K562 (cell line): ENCODE data around the gene PHF1. TPM values are rescaled to one million over a fixed set of nuclear protein-coding genes. Genes with fewer than 3 reads are reported as not detected.

Source experiments
- ATAC-seq: fragments of 200-7000 bp; cut with Tn5 transposase; 3 replicates; pipeline ENCODE4 v1.9.1; 2020; ENCODE audit warnings: moderate library complexity
- BruUV-seq: library from RNA; stranded (reverse); fragments of 400-500 nt; replicated peaks from 2 replicates; lab custom pipeline; 2021; lab: Mats Ljungman, UMichigan
- CTCF ChIA-PET: fragments of 300-600 bp; formaldehyde crosslinking; extraction: SDS; loops from one replicate; lab custom pipeline; 2021; ENCODE audit warnings: low intra/inter-chr PET ratio; lab: Yijun Ruan, JAX
- POLR2A ChIA-PET: fragments of 300-600, 350-650 bp; sonication (Branson Sonifier 250); formaldehyde crosslinking; extraction: SDS; loops from one replicate; lab custom pipeline; 2021; ENCODE audit warnings: antibody characterized with exemption, inconsistent platforms; lab: Yijun Ruan, JAX
- DNase-seq, 4 experiments: peaks; one replicate each; pipeline versions ENCODE4 v3.0.0 to v3.0.0-alpha.2; 2011 to 2018; ENCODE audit warnings: low spot score in 3 of 4, mixed read lengths in 3 of 4; ENCODE audit errors: extremely low read depth in 1 of 4
- FAIRE-seq: peaks from 2 replicates; lab custom pipeline; 2011; peaks lifted over from hg19 to GRCh38; lab: Jason Lieb, UNC
- H2AFZ ChIP-seq: 2 replicates; pipeline ENCODE4 v1.6.0; 2011; ENCODE audit warnings: low read depth, low read length, control low read depth, inconsistent platforms
- H3K27ac ChIP-seq: fragments of 200-600 bp; 3 replicates; pipeline ENCODE4 v1.8.0; 2011; ENCODE audit warnings: low read depth, mild to moderate bottlenecking, control low read depth, inconsistent platforms, low read length, moderate library complexity, mixed read lengths; ENCODE audit errors: extremely low read depth
- H3K27me3 ChIP-seq, 2 experiments: fragments of 300-600 bp in 1 of 2; 2 replicates in 1 of 2; 3 replicates in 1 of 2; pipeline versions ENCODE4 v1.6.0 to v1.8.0; 2011; ENCODE audit warnings: inconsistent platforms in 2 of 2, low read length in 2 of 2, mild to moderate bottlenecking in 1 of 2, mixed read lengths in 1 of 2, moderate library complexity in 1 of 2; ENCODE audit not compliant: control insufficient read depth in 2 of 2, insufficient read depth in 2 of 2
- H3K36me3 ChIP-seq: fragments of 300-600 bp; 3 replicates; pipeline ENCODE4 v1.8.0; 2011; ENCODE audit warnings: mild to moderate bottlenecking, low read length, inconsistent platforms; ENCODE audit not compliant: control insufficient read depth, insufficient read depth
- H3K4me1 ChIP-seq, 2 experiments: fragments of 200-600 bp in 1 of 2; replicated peaks in 1 of 2; 2 replicates in 1 of 2; 3 replicates in 1 of 2; pipeline versions ENCODE4 v1.5.1 to v1.8.0; 2011; ENCODE audit warnings: inconsistent platforms in 2 of 2, low read length in 2 of 2, mild to moderate bottlenecking in 1 of 2, mixed read lengths in 1 of 2, moderate library complexity in 1 of 2; ENCODE audit not compliant: control insufficient read depth in 2 of 2, insufficient read depth in 2 of 2
- H3K4me2 ChIP-seq: 2 replicates; pipeline ENCODE4 v1.6.1; 2011; ENCODE audit warnings: low read length, control low read depth, inconsistent platforms, mixed read lengths; ENCODE audit not compliant: insufficient read depth
- H3K4me3 ChIP-seq: fragments of 200-600 bp; sonication (generic), shearing (Covaris generic); 2 replicates; pipeline ENCODE4 v1.5.1; 2016; ENCODE audit warnings: control low read depth, inconsistent platforms
- H3K79me2 ChIP-seq: fragments of 200-600 bp; 3 replicates; pipeline ENCODE4 v1.8.0; 2011; ENCODE audit warnings: low read length, inconsistent platforms; ENCODE audit not compliant: control insufficient read depth, insufficient read depth
- H3K9ac ChIP-seq, 2 experiments: 2 replicates each; pipeline versions ENCODE4 v1.6.0 to v1.6.1; 2011; ENCODE audit warnings: low read depth in 2 of 2, low read length in 2 of 2, control low read depth in 1 of 2, inconsistent platforms in 1 of 2, mild to moderate bottlenecking in 1 of 2, mixed read lengths in 1 of 2; ENCODE audit not compliant: insufficient read depth in 1 of 2
- H3K9me1 ChIP-seq: one replicate; pipeline ENCODE4 v1.6.0; 2011; ENCODE audit warnings: inconsistent platforms, mild to moderate bottlenecking, low read length, moderate library complexity; ENCODE audit not compliant: control insufficient read depth, insufficient read depth
- H3K9me3 ChIP-seq: replicated peaks from 2 replicates; pipeline ENCODE4 v1.5.1; 2011; ENCODE audit warnings: low read depth, low read length, inconsistent platforms; ENCODE audit not compliant: control insufficient read depth, insufficient read depth
- H4K20me1 ChIP-seq: replicated peaks from 2 replicates; pipeline ENCODE4 v1.6.1; 2011; ENCODE audit warnings: low read length, inconsistent platforms, mixed read lengths; ENCODE audit not compliant: control insufficient read depth, insufficient read depth
- CBFA2T3 ChIP-seq: fragments of 450-650 bp; IDR thresholded peaks from 2 replicates; pipeline ENCODE4 v1.6.1; 2017
- DLX4 ChIP-seq: fragments of 250-450 bp; sonication (Bioruptor Pico); IDR thresholded peaks from 2 replicates; pipeline ENCODE4 v1.6.1; 2021; ENCODE audit warnings: mild to moderate bottlenecking
- NR2C1 ChIP-seq, 2 experiments: fragments of 450-650 bp; IDR thresholded peaks; 2 replicates each; pipeline ENCODE4 v1.6.1; 2017; ENCODE audit warnings: mild to moderate bottlenecking in 2 of 2, antibody characterized with exemption in 1 of 2, inconsistent platforms in 1 of 2, missing compliant biosample characterization in 1 of 2, missing genetic modification characterization in 1 of 2
- POLR2G ChIP-seq: fragments of 200-400 bp; formaldehyde crosslinking; IDR thresholded peaks from 2 replicates; pipeline ENCODE4 v1.6.1; 2017; ENCODE audit warnings: low read depth, mild to moderate bottlenecking, antibody characterized with exemption, low read length, moderate library complexity
- SUPT5H ChIP-seq: fragments of 450-650 bp; IDR thresholded peaks from 2 replicates; pipeline ENCODE4 v1.6.1; 2016
- ZNF551 ChIP-seq: fragments of 250-450 bp; sonication (Bioruptor Pico); IDR thresholded peaks from 2 replicates; pipeline ENCODE4 v1.5.0; 2021; ENCODE audit warnings: mild to moderate bottlenecking, moderate library complexity
- WGBS: fragments of 100-300 bp; shearing (Covaris generic); methylation state at CpG from one replicate; pipeline ENCODE4 v1.1.6; 2016; ENCODE audit warnings: low coverage, mixed read lengths; ENCODE audit not compliant: insufficient coverage; ENCODE audit errors: missing lambda C conversion rate; 5-methylcytosine and 5-hydroxymethylcytosine counted together
- in situ Hi-C: fragments of 300-500 bp; cut with MboI; formaldehyde crosslinking; loops from 4 replicates; pipeline ENCODE4 v1.15.0; 2018; ENCODE audit warnings: inconsistent platforms, mixed read lengths
- intact Hi-C: fragments of 100-400 bp; cut with micrococcal nuclease; formaldehyde crosslinking; loops from 2 replicates; pipeline ENCODE4 v1.14.2; 2022
- polyA plus RNA-seq, 8 experiments: library from polyadenylated mRNA; depleted of rRNA in 4 of 8; stranded (reverse) in 5 of 8; unstranded in 3 of 8; fragments of >200 nt; fragmentation: Nextera tagmentation in 2 of 8; fragmentation: Illumina TruSeq in 1 of 8; extraction: Ambion mirVana in 2 of 8; extraction: Trizol in 1 of 8; gene quantifications; 2 replicates each; pipeline versions ENCODE4 v1.2.1 to v1.2.3, GENCODE V29; 2011 to 2014; ENCODE audit warnings: inconsistent platforms in 1 of 8, missing spikeins in 1 of 8
- total RNA-seq, 7 experiments: library from RNA; depleted of rRNA in 6 of 7; stranded (reverse); fragments of >200 nt in 6 of 7; fragmentation: Illumina TruSeq in 2 of 7; extraction: Trizol in 2 of 7; gene quantifications; 2 replicates each; pipeline versions ENCODE4 v1.2.1 to v1.2.3, GENCODE V29; 2011 to 2021; ENCODE audit warnings: low replicate concordance in 1 of 7
- TF ChIP-seq, protein P1 (sequence below): sonication (generic); formaldehyde crosslinking; IDR thresholded peaks from 2 replicates; pipeline ENCODE4 v1.8.1; 2023; ENCODE audit warnings: mild to moderate bottlenecking, missing genetic modification reagents

Gene PHF1
- total and polyA plus RNA-seq, 9 of the 15 experiments (the other 6 are each of a cell fraction or from before 2014, with no cell fraction given): 3.7 to 64.2 (median 33.7) TPM

DNA sequence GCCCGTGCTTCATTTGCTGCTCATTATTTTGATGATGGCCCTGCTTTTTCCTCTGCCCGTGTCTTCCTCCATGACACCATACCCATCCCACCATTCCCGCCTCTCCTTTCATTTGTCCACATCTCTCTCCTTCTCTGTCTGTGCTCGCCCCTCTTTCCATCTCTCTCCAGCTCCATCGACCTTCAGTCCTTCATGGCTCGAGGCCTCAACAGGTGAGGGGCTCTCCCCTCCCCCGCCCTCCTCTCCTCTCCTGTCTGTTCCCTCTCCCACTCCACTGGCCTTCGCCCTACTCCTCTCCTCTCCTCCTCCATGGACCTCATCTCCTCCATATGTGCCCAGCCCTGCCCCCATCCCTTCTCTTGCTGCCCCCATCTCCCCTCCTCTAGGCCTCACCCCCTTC, 31.5 kb downstream of the PHF1 start:
- no peak overlapping the region for H3K4me3 ChIP-seq
- H3K4me2 ChIP-seq: no peak overlapping the region
- no peaks in the 10 kb centered on the region for H3K27me3 ChIP-seq
- ATAC-seq (no peak), DNase-seq (no peak), FAIRE-seq (no peak)
- ChIA-PET POLR2A (interaction anchor here (1.1 to 3.8 kb wide), 3 partner anchors 7 to 13 kb away, joined by 6 to 30 read pairs (median 14); no protein-coding TSS in a partner anchor), CTCF (no interaction called here)
- H3K27ac ChIP-seq: no peak overlapping the region
- H3K79me2 ChIP-seq: no peaks in the 10 kb centered on the region
- peaks cover 19 to 32% of the 10 kb centered on the region in 2 experiments for H3K4me1 ChIP-seq
- intact Hi-C loops: no loop called here
- H3K36me3 ChIP-seq: peaks cover 74% of the 10 kb centered on the region
- 71% methylated on average over 6 of the region's 8 CpGs for WGBS
- 0 out of 2 replicates have a peak, but pooled peaks have one; percentile 22 for TF ChIP-seq SUPT5H
- no peak for TF ChIP-seq ZNF551
- no TSS peak for BruUV-seq
- no peaks in the 10 kb centered on the region for H3K9me3 ChIP-seq
- H4K20me1 ChIP-seq: no peaks in the 10 kb centered on the region; the same call in 1 of the 2 replicates
- peaks cover 3% of the 10 kb centered on the region for H3K9me1 ChIP-seq
- no peak overlapping the region for H2AFZ ChIP-seq
- peak overlapping the region in 1 of 2 experiments; percentile 14; a peak in 1 of 4 replicates for H3K9ac ChIP-seq
- in situ Hi-C loops: no loop called here

- H3K4me3 ChIP-seq: no peak overlapping the region
- H3K4me2 ChIP-seq: no peak overlapping the region
- DNase-seq: no peak
- no peaks in the 10 kb centered on the region for H3K9me3 ChIP-seq
- in situ Hi-C loops (no loop called here), intact Hi-C loops (no loop called here)
- no peaks in the 10 kb centered on the region for H3K27me3 ChIP-seq
- 88% methylated on average over 17 of the region's 17 CpGs for WGBS
- H2AFZ ChIP-seq: no peak overlapping the region
- H4K20me1 ChIP-seq: no peaks in the 10 kb centered on the region; the same call in 1 of the 2 replicates
- POLR2A ChIA-PET: no interaction called here
- no peak for ATAC-seq
- H3K4me1 ChIP-seq: peaks cover 19 to 32% of the 10 kb centered on the region in 2 experiments
- peaks cover 74% of the 10 kb centered on the region for H3K36me3 ChIP-seq
- H3K79me2 ChIP-seq: no peaks in the 10 kb centered on the region
- TF ChIP-seq DLX4 (CRISPR knock-in tag) (no peak), CBFA2T3 (no peak), POLR2G (peak; percentile 52; the same call in 1 of the 2 replicates), NR2C1 (IDR thresholded peaks at IDR 0.05) (no peak), NR2C1 (tag; IDR thresholded peaks at IDR 0.05) (no peak)
- TF ChIP-seq, protein P1, sequence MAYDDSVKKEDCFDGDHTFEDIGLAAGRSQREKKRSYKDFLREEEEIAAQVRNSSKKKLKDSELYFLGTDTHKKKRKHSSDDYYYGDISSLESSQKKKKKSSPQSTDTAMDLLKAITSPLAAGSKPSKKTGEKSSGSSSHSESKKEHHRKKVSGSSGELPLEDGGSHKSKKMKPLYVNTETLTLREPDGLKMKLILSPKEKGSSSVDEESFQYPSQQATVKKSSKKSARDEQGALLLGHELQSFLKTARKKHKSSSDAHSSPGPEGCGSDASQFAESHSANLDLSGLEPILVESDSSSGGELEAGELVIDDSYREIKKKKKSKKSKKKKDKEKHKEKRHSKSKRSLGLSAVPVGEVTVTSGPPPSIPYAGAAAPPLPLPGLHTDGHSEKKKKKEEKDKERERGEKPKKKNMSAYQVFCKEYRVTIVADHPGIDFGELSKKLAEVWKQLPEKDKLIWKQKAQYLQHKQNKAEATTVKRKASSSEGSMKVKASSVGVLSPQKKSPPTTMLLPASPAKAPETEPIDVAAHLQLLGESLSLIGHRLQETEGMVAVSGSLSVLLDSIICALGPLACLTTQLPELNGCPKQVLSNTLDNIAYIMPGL (CRISPR knock-in tag): no peak
- no peak overlapping the region for H3K9ac ChIP-seq
- no peak for FAIRE-seq
- no peak overlapping the region for H3K27ac ChIP-seq
- no TSS peak for BruUV-seq
- H3K9me1 ChIP-seq: peaks cover 3% of the 10 kb centered on the region
- CTCF ChIA-PET: interaction anchor here (0.6 kb wide), 1 partner anchor 8 kb away, joined by 3 read pairs; no protein-coding TSS in a partner anchor
Measured at GRCh38 chr6:33443025-33443424, 32.2 kb downstream of the PHF1 start.
